GM18907 (cell line): ENCODE results near the gene PLXNB3.
"Not testable (repeated sequence)": the region's sequence is repeated elsewhere in the genome, so short reads cannot be mapped to it uniquely, and the experiment has no call there.

ENCODE experiments used
- ATAC-seq: cut with Tn5 transposase; IDR thresholded peaks from one replicate; pipeline ENCODE4 v1.9.1; 2021; ENCODE audit warnings: mild to moderate bottlenecking, moderate library complexity; ENCODE audit not compliant: unreplicated experiment

The PLXNB3 gene

GRCh38 chrX:153731845-153732215, 32.2 kb upstream of the PLXNB3 start:
- ATAC-seq = no peak

- no peak for ATAC-seq
Measured at GRCh38 chrX:153732401-153732800, 31.6 kb upstream of the PLXNB3 start.

DNA sequence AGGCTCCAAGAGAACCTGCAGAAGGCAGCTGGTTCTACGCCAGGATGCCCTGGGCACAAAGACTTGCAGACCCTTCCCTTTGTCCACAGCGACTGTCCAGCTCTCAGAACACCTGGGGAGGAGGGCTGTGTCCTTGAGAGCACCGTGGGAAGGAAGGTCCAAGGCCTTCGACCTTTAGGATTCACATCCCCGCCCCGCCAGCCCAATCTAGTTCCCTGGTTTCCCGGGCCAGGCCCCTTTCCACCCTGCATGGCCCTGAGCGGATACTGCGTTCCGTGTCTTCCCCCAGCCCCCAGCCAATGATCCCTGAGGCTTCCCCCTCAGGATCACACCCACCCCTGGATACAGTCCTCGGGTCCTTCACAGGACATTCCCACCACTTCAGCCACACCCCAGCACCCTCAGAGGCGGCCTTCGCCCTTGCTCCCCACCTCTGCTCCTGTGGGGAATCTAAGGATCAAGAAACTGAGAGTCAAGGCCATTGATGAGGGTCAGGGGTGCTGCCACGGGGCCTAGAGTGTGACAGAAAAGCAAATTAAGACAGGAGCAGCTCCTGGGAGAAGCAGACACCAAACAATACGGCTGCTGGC, 30.3 kb upstream of the PLXNB3 start:
- no peak for ATAC-seq

DNA sequence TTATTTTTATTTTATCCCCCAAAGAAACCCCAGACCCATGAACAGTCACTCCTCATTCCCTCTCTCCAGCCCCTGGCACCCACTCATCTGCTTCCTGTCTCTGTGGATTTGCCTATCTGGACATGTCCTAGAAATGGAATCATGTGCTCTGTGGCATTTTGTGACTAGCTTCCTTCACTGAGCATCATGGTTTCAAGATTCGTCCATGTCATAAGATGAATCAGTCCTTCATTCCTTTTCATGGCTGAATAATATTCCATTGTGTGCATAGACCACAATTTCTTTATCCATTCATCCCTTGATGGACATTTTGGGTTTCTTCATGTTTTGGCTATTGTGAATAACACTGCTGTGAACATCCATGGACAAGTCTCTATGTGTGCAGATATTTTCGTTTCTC, 29.2 kb upstream of the PLXNB3 start:
- ATAC-seq = no peak

GRCh38 chrX:153735274-153735673, 28.8 kb upstream of the PLXNB3 start:
- ATAC-seq = no peak

DNA sequence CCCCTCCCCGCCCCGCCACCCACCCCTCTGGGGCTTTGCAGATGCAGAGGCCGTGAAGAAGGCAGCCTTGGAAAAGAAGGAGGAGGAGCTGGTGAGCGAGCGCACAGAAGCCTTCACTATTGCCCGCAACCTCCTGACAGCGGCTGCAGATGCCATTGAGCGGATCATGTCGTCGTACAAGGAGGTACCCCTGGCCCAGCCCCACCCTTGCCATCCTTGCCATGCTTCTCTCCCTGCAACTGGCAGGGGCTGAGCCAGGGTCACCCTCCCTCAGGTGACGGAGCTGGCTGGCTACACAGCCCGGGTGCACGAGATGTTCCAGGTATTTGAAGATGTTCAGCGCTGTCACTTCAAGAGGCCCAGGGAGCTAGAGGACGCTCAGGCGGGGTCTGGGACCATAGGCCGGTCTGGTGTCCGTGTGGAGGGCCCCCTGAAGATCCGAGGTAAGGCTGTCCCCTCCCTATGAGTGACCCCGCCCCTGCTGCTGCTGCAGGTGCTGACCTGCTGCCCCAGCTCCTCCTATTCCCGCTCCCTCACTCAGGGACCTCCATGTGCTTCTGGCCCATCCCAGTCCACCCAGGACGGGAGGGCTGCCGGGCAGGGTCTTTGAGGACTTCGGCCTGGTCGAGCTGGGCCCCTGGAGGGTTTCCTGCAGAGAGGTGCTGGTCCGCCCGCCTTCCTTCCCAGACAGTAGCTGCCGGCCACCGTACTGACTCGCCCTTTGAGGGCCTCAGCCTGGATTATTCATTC, 27.8 kb upstream of the PLXNB3 start:
- no peak for ATAC-seq

- no peak for ATAC-seq
Measured at GRCh38 chrX:153736871-153737441, 27.1 kb upstream of the PLXNB3 start.

GRCh38 chrX:153738056-153738605, 25.9 kb upstream of the PLXNB3 start:
- ATAC-seq = no peak

DNA sequence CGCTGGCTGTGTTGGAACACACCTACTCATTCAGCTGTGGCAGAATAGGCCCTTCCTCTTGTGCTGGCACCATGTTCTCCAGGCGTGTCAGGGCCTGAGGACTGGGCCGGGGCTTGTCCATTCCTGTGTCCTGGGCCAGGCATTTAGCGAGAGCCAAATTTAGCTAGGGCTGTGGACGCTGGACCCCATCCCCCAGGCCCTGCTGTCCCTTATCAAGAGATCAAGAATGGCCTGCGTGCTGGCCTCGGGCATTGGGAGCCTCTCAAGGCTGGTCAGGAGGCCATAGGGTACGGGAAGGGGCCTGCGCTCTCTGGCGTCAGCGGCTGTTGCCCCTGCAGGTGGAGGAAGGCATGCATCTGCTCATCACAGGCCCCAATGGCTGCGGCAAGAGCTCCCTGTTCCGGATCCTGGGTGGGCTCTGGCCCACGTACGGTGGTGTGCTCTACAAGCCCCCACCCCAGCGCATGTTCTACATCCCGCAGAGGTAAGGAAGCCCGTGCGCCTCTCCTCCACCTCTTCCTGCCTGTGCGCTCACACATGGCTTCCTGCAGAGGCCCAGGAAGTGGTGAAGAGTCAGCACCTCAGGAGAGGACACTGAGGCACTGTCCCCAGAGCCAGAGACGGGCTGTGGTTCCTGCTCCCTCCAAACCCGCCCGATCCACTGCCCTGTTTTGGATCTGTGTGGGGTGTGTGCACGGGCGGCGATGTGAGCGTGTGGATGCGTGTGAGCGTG, 24.1 kb upstream of the PLXNB3 start:
- ATAC-seq = no peak

DNA sequence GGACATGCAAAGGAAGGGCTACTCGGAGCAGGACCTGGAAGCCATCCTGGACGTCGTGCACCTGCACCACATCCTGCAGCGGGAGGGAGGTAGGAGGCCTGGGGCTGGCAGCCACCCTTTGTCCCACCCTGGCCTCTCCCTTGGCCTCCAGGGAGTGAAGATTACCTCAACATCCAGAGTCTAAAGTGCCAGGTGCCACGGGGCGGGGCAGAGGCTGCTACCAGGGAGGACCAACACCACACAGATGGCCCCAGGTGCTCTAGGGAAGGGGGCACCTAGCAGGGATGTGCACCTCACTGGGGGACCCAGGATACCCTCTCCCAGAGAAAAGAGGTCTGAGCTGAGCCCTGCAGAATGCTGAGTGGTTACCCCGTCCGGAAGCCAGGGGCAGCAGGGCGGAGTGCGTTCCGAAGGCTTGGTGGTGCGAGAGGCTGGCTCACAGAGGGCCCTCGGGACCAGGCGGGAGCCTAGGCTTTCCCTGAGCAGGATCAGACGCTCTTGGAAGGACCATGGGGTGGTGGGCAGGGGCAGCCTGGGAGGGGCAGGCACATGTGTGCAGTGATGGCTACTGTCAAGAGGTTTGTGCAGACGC, 23.3 kb upstream of the PLXNB3 start:
- ATAC-seq = no peak

DNA sequence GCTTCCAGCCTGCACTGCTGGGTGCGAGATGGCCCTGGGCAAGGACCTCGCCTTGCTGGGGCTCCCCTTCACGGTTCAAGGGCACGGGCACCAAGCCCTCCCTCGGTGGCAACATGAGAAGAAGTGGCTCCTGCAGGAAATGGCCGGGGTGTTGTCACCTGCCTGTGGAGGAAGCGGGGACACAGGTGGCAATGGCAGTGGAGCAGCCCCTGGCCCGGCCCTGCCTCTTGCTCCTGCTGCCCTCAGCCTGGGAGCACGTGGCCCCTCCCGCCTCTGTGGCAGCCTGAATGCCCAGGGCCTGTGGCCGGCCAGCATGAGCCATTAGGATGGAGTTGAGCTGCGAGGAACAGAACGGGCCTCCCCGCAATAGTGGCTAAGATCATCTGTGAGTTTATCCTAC, 22.6 kb upstream of the PLXNB3 start:
- ATAC-seq = no peak

DNA sequence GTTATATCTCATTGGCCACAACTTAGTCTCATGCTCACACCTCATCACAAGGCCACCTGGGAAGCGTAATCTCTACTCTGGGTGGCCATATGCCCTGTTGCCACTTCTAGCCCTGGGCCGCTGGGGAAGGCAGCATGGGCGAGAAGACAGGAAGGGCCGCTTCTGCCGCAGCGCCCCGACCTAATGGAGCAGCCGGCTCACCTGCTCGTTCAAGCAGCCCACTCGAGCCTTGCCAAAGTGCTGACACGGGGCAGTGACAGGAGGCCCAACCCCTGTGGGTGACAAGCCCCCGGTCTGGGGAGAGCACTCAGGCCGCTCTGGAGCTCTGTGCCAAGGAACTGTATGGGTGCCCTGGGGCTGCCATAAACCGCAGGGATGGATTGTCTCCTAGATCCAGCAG, 21.9 kb upstream of the PLXNB3 start:
- ATAC-seq = not testable (repeated sequence)

- not testable (repeated sequence) for ATAC-seq
Measured at GRCh38 chrX:153742796-153743467, 21.1 kb upstream of the PLXNB3 start.

GRCh38 chrX:153743468-153744209, 20.4 kb upstream of the PLXNB3 start:
- not testable (repeated sequence) for ATAC-seq

DNA sequence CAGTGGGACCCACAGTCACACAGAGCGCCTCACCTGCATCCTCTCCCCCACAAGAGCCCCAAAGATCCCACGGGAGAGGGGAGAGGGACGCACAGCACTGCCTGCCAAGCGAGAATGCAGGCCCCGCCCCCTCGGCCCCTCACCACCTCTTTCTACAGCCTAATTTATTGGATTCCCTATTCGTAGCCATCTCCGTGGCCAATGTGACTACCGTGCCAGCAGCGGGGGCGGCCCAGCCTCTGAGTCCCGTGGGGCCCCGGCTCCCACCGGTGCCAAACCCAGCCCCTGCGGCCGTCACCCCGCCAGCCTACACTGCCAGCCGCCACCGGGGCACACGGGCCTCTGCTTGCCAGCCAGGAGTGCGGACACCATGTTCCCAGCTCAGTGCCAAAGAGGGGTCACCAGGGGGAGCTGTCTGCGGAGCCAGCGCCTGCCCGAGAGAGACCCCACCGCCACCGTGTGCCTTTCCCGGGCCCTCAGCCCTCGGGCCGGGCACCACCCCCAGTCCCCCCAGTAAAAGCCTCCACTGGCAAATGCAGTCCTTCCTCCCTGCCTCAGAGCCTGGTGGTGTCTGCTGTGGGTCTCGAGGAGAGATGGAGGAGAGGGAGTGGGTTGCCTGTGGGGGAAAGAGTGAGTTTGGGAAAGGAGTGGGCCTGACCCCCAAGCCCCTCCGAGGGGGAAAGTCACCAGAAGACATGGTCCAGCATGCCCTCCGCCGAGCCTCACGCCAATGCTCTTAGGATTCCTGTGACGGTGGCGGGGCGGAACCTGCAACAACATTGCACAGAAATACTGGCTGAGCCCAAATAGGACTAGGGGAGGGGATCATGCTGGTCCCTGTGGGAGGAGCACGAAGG, 19.6 kb upstream of the PLXNB3 start:
- no peak for ATAC-seq

- ATAC-seq = not testable (repeated sequence)
Measured at GRCh38 chrX:153745067-153745433, 19.0 kb upstream of the PLXNB3 start.

DNA sequence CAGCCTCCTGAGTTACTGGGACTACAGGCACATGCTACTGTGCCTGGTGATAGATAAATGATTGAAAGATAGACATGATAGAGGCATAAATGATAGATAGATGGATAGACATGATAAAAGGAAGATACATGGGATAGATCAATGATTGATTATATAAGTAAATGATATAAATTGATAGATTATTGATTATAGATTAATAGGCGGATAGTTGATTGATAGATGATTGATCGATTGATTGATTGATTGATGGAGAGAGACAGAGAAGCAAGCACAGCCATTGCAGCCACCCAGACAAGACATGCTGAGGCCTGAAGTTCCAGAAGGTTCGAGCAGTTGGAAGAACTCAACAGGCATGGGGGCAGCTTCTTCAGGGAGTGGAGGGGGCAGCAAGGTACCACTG, 17.7 kb upstream of the PLXNB3 start:
- no peak for ATAC-seq

- not testable (repeated sequence) for ATAC-seq
Measured at GRCh38 chrX:153746991-153747390, 17.1 kb upstream of the PLXNB3 start.

DNA sequence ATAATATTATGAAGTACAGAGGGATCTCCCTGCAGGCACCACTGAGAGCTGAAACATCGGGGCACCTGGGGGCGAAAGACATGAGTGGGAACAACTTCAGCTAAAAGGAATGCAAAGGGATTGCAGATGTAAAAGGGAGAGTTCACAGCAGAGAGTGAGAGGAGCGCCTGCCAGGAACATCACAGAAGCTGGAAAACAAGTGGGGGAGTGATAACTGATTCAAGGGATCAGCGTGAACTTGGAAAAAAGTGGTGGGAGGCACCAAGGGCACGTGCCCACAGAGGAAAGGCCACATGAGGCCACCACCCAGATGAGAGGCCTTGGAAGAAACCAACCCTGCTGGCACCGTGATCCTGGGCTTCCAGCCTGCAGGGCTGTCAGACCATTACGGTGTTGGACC, 15.0 kb upstream of the PLXNB3 start:
- ATAC-seq = not testable (repeated sequence)
